Uterus (tissue), 2 donors: ENCODE data around the gene HOXA6.

Experiments used
- CTCF ChIP-seq, 4 experiments: fragments of 200-600 bp in 2 of 4; fragments of 450-650 bp in 2 of 4; sonication (generic) in 2 of 4; IDR thresholded peaks; one replicate each; pipeline ENCODE4 v1.5.1; 2016 to 2019; ENCODE audit warnings: antibody characterized with exemption in 4 of 4, mild to moderate bottlenecking in 2 of 4, moderate library complexity in 1 of 4
- POLR2A ChIP-seq, 2 donors: fragments of 450-650 bp; IDR thresholded peaks; one replicate each; pipeline ENCODE4 v1.6.1; 2016; ENCODE audit warnings: antibody characterized with exemption in 2 of 2, mild to moderate bottlenecking in 1 of 2, moderate library complexity in 1 of 2

- no peak for TF ChIP-seq POLR2A (IDR thresholded peaks at IDR 0.05)
- no peak for TF ChIP-seq CTCF (IDR thresholded peaks at IDR 0.05)
These were observed 20.8 kb downstream of the HOXA6 start for GRCh38 chr7:27126596-27127327.
